ENCODE data around the gene NXF3. TPM values are rescaled to one million over a fixed set of nuclear protein-coding genes. Genes with fewer than 3 reads are reported as not detected.
"Not testable (repeated sequence)": the region's sequence is repeated elsewhere in the genome, so short reads cannot be mapped to it uniquely, and the experiment has no call there.

Gene NXF3
- total RNA-seq, 1 donor from 2014 or later = not detected

GRCh38 chrX:103056902-103057301 is 36.0 kb downstream of the NXF3 start:
- Histone ChIP-seq H3K9me3 (ENCODE audit: control insufficient read depth in 3 of 3, low read length in 3 of 3) (no peaks in the 10 kb centered on the region), H3K4me1 (ENCODE audit: control insufficient read depth in 3 of 3, insufficient read depth in 3 of 3, low read length in 3 of 3) (no peaks in the 10 kb centered on the region), H3K27ac (ENCODE audit: low read depth, low read length) (no peak overlapping the region), H3K4me3 (ENCODE audit: low read length in 3 of 3) (no peak overlapping the region), H3K27me3 (ENCODE audit: control insufficient read depth in 3 of 3, insufficient read depth in 3 of 3, low read length in 3 of 3) (peaks cover 0 to 2% (median 0%) of the 10 kb centered on the region in 3 donors), H3K36me3 (ENCODE audit: control insufficient read depth in 3 of 3, insufficient read depth in 3 of 3, low read length in 3 of 3) (no peaks in the 10 kb centered on the region), H3K9ac (ENCODE audit: low read depth in 1 of 3, low read length in 3 of 3) (no peak overlapping the region)

- Histone ChIP-seq H3K27ac (ENCODE audit: low read depth, low read length) (no peak overlapping the region), H3K27me3 (ENCODE audit: control insufficient read depth in 3 of 3, insufficient read depth in 3 of 3, low read length in 3 of 3) (peaks cover 0 to 2% (median 0%) of the 10 kb centered on the region in 3 donors), H3K4me3 (ENCODE audit: low read length in 3 of 3) (no peak overlapping the region), H3K36me3 (ENCODE audit: control insufficient read depth in 3 of 3, insufficient read depth in 3 of 3, low read length in 3 of 3) (no peaks in the 10 kb centered on the region), H3K4me1 (ENCODE audit: control insufficient read depth in 3 of 3, insufficient read depth in 3 of 3, low read length in 3 of 3) (no peaks in the 10 kb centered on the region), H3K9me3 (ENCODE audit: control insufficient read depth in 3 of 3, low read length in 3 of 3) (no peaks in the 10 kb centered on the region), H3K9ac (ENCODE audit: low read depth in 1 of 3, low read length in 3 of 3) (no peak overlapping the region)
Measured at GRCh38 chrX:103052625-103053024, 40.3 kb downstream of the NXF3 start.

DNA sequence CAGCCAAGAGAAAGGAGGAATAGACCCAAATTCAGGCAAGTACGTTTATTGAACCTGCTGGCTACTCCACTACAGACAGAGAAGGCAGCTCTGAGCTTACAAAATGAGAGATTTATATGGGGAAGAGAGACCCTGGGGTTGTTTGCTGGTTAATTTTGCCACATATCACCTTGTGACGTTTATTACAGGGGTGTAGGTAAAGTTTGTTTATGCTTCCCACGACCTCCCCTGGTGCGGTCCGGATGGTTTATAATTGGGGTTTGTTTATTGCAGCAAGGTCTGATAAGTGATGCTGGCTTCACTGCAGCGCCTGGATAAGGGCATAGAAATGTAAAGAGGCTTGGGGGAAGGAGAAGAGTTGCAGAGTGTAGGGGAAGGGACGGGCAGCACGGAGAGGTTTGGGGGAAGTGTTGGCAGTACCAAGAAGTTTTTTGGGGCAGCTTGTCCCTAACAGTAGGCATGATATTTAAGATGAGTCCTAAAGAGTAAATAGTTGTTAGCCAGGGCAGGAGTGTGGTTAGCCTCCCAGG is 41.6 kb downstream of the NXF3 start:
- Histone ChIP-seq H3K27me3 (ENCODE audit: control insufficient read depth in 3 of 3, insufficient read depth in 3 of 3, low read length in 3 of 3) (peaks cover 0 to 2% (median 0%) of the 10 kb centered on the region in 3 donors), H3K9me3 (ENCODE audit: control insufficient read depth in 3 of 3, low read length in 3 of 3) (no peaks in the 10 kb centered on the region), H3K27ac (ENCODE audit: low read depth, low read length) (no peak overlapping the region)

GRCh38 chrX:103033371-103033770 is 59.6 kb downstream of the NXF3 start:
- not testable (repeated sequence) for H3K4me3 ChIP-seq (ENCODE audit: low read length in 3 of 3); H3K4me1 ChIP-seq (ENCODE audit: control insufficient read depth in 3 of 3, insufficient read depth in 3 of 3, low read length in 3 of 3); H3K9ac ChIP-seq (ENCODE audit: low read depth in 1 of 3, low read length in 3 of 3)

More for the DNA sequence above, 41.6 kb downstream of the NXF3 start:
- no peak overlapping the region for H3K4me3 ChIP-seq (ENCODE audit: low read length in 3 of 3)
- no peak overlapping the region for H3K9ac ChIP-seq (ENCODE audit: low read depth in 1 of 3, low read length in 3 of 3)
- H3K36me3 ChIP-seq (ENCODE audit: control insufficient read depth in 3 of 3, insufficient read depth in 3 of 3, low read length in 3 of 3) = no peaks in the 10 kb centered on the region
- H3K4me1 ChIP-seq (ENCODE audit: control insufficient read depth in 3 of 3, insufficient read depth in 3 of 3, low read length in 3 of 3) = no peaks in the 10 kb centered on the region

More at GRCh38 chrX:103033371-103033770, 59.6 kb downstream of the NXF3 start:
- H3K27me3 ChIP-seq (ENCODE audit: control insufficient read depth in 3 of 3, insufficient read depth in 3 of 3, low read length in 3 of 3); H3K9me3 ChIP-seq (ENCODE audit: control insufficient read depth in 3 of 3, low read length in 3 of 3); H3K36me3 ChIP-seq (ENCODE audit: control insufficient read depth in 3 of 3, insufficient read depth in 3 of 3, low read length in 3 of 3); H3K27ac ChIP-seq (ENCODE audit: low read depth, low read length): not testable (repeated sequence)

Other genes with a start within 250 kb of the NXF3 start
- gene RAB40AL, start 155.9 kb downstream of the NXF3 start, total RNA-seq = not detected
- gene BEX1, start 29.0 kb downstream of the NXF3 start, total RNA-seq = 1.0 TPM
- 13.6 TPM for gene BEX4, start 122.0 kb upstream of the NXF3 start, total RNA-seq
- gene TCEAL8, start 162.0 kb upstream of the NXF3 start, total RNA-seq = 99.2 TPM
- 0.52 TPM for gene TCEAL5, start 183.6 kb upstream of the NXF3 start, total RNA-seq
- 21.4 TPM for gene BEX2, start 217.8 kb upstream of the NXF3 start, total RNA-seq
- gene TCEAL7, start 237.1 kb upstream of the NXF3 start, total RNA-seq = 112 TPM